SK-N-SH (cell line): ENCODE measurements around the gene SEPHS2. TPM values are rescaled to one million over a fixed set of nuclear protein-coding genes. Genes with fewer than 3 reads are reported as not detected.

ENCODE experiments used
- CTCF ChIA-PET: fragments of 300-600, 350-600 bp; formaldehyde crosslinking; extraction: SDS; loops from one replicate; lab custom pipeline; 2021; lab: Yijun Ruan, JAX
- POLR2A ChIA-PET: fragments of 350-600 bp; sonication (Branson Sonifier 250); formaldehyde crosslinking; extraction: SDS; loops from one replicate; lab custom pipeline; 2020; ENCODE audit warnings: antibody characterized with exemption, inconsistent platforms; lab: Yijun Ruan, JAX
- DNase-seq: peaks from one replicate; pipeline ENCODE4 v3.0.0; 2012
- H2AFZ ChIP-seq: fragments of 200-600 bp; sonication (generic); 2 replicates; pipeline ENCODE4 v1.8.1; 2016; ENCODE audit warnings: antibody characterized with exemption, mild to moderate bottlenecking, low read depth
- H3F3A ChIP-seq: fragments of 200-600 bp; sonication (generic); replicated peaks from 2 replicates; pipeline ENCODE3; 2016; ENCODE audit warnings: antibody characterized with exemption, mild to moderate bottlenecking; ENCODE audit not compliant: insufficient read depth
- H3K27ac ChIP-seq, 2 experiments: fragments of 200-500 bp in 1 of 2; fragments of 200-600 bp in 1 of 2; sonication (Bioruptor generic) in 1 of 2; sonication (generic), shearing (Covaris generic) in 1 of 2; 2 replicates each; pipeline versions ENCODE4 v1.5.1 to v1.6.1; 2014 to 2016; ENCODE audit warnings: low read depth in 2 of 2, inconsistent platforms in 1 of 2, low read length in 1 of 2, mild to moderate bottlenecking in 1 of 2, mixed read lengths in 1 of 2
- H3K27me3 ChIP-seq: fragments of 200-600 bp; sonication (generic), shearing (Covaris generic); 2 replicates; pipeline ENCODE4 v1.6.1; 2016; ENCODE audit warnings: mixed run types; ENCODE audit not compliant: insufficient read depth
- H3K36me3 ChIP-seq, 2 experiments: fragments of 200-500 bp in 1 of 2; fragments of 200-600 bp in 1 of 2; sonication (Bioruptor generic) in 1 of 2; sonication (generic) in 1 of 2; replicated peaks in 1 of 2; 2 replicates each; pipeline versions ENCODE3 to v1.5.1; 2014 to 2016; ENCODE audit warnings: low read length in 1 of 2, mild to moderate bottlenecking in 1 of 2; ENCODE audit not compliant: insufficient read depth in 2 of 2, control insufficient read depth in 1 of 2
- H3K4me1 ChIP-seq, 2 experiments: fragments of 200-500 bp in 1 of 2; fragments of 200-600 bp in 1 of 2; sonication (Bioruptor generic) in 1 of 2; sonication (generic), shearing (Covaris generic) in 1 of 2; 2 replicates each; pipeline versions ENCODE4 v1.5.1 to v1.6.1; 2014 to 2016; ENCODE audit warnings: low read depth in 1 of 2, low read length in 1 of 2, mixed run types in 1 of 2; ENCODE audit not compliant: insufficient read depth in 2 of 2, control insufficient read depth in 1 of 2
- H3K4me2 ChIP-seq: fragments of 200-600 bp; sonication (generic), shearing (Covaris generic); 2 replicates; pipeline ENCODE4 v1.6.1; 2017; ENCODE audit warnings: mixed run types
- H3K4me3 ChIP-seq, 2 experiments: fragments of 200-500 bp in 1 of 2; fragments of 200-600 bp in 1 of 2; sonication (Bioruptor generic) in 1 of 2; sonication (generic), shearing (Covaris generic) in 1 of 2; 2 replicates each; pipeline versions ENCODE4 v1.5.1 to v1.8.1; 2014 to 2016; ENCODE audit warnings: low read depth in 2 of 2, inconsistent platforms in 1 of 2, low read length in 1 of 2, mild to moderate bottlenecking in 1 of 2, mixed read lengths in 1 of 2, moderate library complexity in 1 of 2
- H3K79me2 ChIP-seq: fragments of 200-600 bp; sonication (generic); 2 replicates; pipeline ENCODE4 v1.8.1; 2017; ENCODE audit warnings: mild to moderate bottlenecking; ENCODE audit not compliant: insufficient read depth
- H3K9ac ChIP-seq: fragments of 200-600 bp; sonication (generic); 2 replicates; pipeline ENCODE4 v1.6.1; 2017; ENCODE audit warnings: mixed run types
- H3K9me2 ChIP-seq: fragments of 200-600 bp; sonication (generic); 2 replicates; pipeline ENCODE4 v1.6.1; 2017; ENCODE audit warnings: mixed run types
- H3K9me3 ChIP-seq: fragments of 200-600 bp; sonication (generic); 2 replicates; pipeline ENCODE4 v1.6.1; 2017; ENCODE audit warnings: mixed run types, mild to moderate bottlenecking, moderate library complexity
- H4K20me1 ChIP-seq: fragments of 200-600 bp; sonication (generic); 2 replicates; pipeline ENCODE4 v1.6.1; 2017; ENCODE audit warnings: mild to moderate bottlenecking, mixed run types; ENCODE audit not compliant: insufficient read depth
- ELF1 ChIP-seq: IDR thresholded peaks from 2 replicates; pipeline ENCODE4 v1.4.0; 2012
- EZH2phosphoT487 ChIP-seq: fragments of 200-600 bp; sonication (generic); IDR thresholded peaks from 2 replicates; pipeline ENCODE4 v1.6.1; 2017; ENCODE audit warnings: low read depth, mixed run types, mild to moderate bottlenecking, antibody characterized with exemption, moderate library complexity, borderline replicate concordance
- JUND ChIP-seq: IDR thresholded peaks from 2 replicates; pipeline ENCODE4 v1.4.0; 2012
- POLR2AphosphoS5 ChIP-seq: IDR thresholded peaks from 2 replicates; pipeline ENCODE4 v1.6.1; 2012; ENCODE audit warnings: low read depth, low read length
- RCOR1 ChIP-seq: fragments of 150-350 bp; IDR thresholded peaks from 2 replicates; pipeline ENCODE4 v1.6.1; 2017; ENCODE audit warnings: antibody characterized with exemption, low read length
- RFX5 ChIP-seq: IDR thresholded peaks from 2 replicates; pipeline ENCODE4 v1.6.1; 2012; ENCODE audit warnings: mild to moderate bottlenecking, improper control_type of control experiment, low read length
- WGBS: methylation state at CpG from one replicate; pipeline ENCODE4 v1.1.6; 2017; ENCODE audit warnings: low lambda C conversion rate; 5-methylcytosine and 5-hydroxymethylcytosine counted together
- polyA plus RNA-seq, 3 experiments: library from polyadenylated mRNA; depleted of rRNA; stranded (reverse); fragments of >200 nt; gene quantifications; 2 replicates each; pipeline ENCODE4 v1.2.3, GENCODE V29; 2012
- TF ChIP-seq, protein P1 (sequence below): IDR thresholded peaks from 2 replicates; pipeline ENCODE4 v1.4.0; 2012; ENCODE audit warnings: low read depth, borderline replicate concordance
- TF ChIP-seq, protein P2 (sequence below): fragments of 200-600 bp; sonication (generic); IDR thresholded peaks from 2 replicates; pipeline ENCODE4 v1.6.1; 2017; ENCODE audit warnings: antibody characterized with exemption, mild to moderate bottlenecking, moderate library complexity
- TF ChIP-seq, protein P3 (sequence below): IDR thresholded peaks from 2 replicates; pipeline ENCODE4; 2012
- TF ChIP-seq, protein P4 (sequence below): IDR thresholded peaks from 2 replicates; pipeline ENCODE4 v1.4.0; 2012; ENCODE audit warnings: low read depth, borderline replicate concordance

SEPHS2 gene
- polyA plus RNA-seq, 1 of the 3 experiments (the other 2 are of a cell fraction) = 30.8 TPM

DNA sequence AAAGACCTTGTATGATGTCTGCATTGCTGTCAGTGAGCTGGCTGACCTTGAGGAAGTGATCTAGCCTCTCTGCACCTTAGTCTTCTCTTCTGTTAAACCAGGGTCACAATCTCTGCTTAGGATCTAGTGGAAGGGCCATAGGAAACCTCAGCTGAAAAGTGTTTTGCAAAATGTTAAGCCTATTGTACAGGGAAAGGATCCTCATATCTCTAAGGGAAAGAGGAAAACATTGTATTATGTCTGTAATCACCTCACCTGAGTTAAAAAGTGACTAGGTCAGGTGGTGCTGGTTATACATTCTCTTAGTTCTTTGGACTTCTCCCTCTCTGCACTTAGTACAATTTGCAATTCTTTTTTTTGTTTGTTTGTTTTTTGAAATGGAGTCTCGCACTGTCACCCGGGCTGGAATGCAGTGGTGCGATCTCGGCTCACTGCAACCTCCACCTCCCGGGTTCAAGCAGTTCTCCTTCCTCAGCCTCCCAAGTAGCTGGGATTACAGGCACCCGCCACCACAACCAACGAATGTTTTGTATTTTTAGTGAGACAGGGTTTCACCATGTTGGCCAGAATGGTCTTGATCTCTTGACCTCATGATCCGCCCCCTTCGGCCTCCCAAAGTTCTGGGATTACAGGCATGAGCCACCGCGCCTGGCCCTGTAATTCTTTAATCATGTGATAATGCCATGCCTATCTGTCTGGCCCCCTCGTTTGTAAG lies 2.0 kb upstream of the SEPHS2 start:
- H3K4me3 ChIP-seq = no peak overlapping the region
- POLR2A ChIA-PET = interaction anchor here (1.2 kb wide), 1 partner anchor 77 kb away, joined by 3 read pairs; no protein-coding TSS in a partner anchor
- H3F3A ChIP-seq = peaks cover 5% of the 10 kb centered on the region
- H3K4me2 ChIP-seq = no peak overlapping the region
- H3K36me3 ChIP-seq = peaks cover 12 to 16% of the 10 kb centered on the region in 2 experiments
- peaks cover 8 to 17% of the 10 kb centered on the region in 2 experiments; a peak in 3 of 4 replicates for H3K4me1 ChIP-seq
- H2AFZ ChIP-seq = no peak overlapping the region
- CTCF ChIA-PET = interaction anchor here (0.8 to 3.7 kb wide), 7 partner anchors 28 to 209 kb away, joined by 3 to 19 read pairs (median 4); partner anchors contain the start of gene ZNF747
- H3K27ac ChIP-seq = no peak overlapping the region
- no peak for DNase-seq
- peaks cover 24% of the 10 kb centered on the region for H3K79me2 ChIP-seq
- WGBS = 80% methylated on average over 12 of the region's 12 CpGs
- no peak overlapping the region for H3K9ac ChIP-seq
- no peaks in the 10 kb centered on the region for H4K20me1 ChIP-seq
- no peaks in the 10 kb centered on the region for H3K9me3 ChIP-seq
- TF ChIP-seq, protein P1, sequence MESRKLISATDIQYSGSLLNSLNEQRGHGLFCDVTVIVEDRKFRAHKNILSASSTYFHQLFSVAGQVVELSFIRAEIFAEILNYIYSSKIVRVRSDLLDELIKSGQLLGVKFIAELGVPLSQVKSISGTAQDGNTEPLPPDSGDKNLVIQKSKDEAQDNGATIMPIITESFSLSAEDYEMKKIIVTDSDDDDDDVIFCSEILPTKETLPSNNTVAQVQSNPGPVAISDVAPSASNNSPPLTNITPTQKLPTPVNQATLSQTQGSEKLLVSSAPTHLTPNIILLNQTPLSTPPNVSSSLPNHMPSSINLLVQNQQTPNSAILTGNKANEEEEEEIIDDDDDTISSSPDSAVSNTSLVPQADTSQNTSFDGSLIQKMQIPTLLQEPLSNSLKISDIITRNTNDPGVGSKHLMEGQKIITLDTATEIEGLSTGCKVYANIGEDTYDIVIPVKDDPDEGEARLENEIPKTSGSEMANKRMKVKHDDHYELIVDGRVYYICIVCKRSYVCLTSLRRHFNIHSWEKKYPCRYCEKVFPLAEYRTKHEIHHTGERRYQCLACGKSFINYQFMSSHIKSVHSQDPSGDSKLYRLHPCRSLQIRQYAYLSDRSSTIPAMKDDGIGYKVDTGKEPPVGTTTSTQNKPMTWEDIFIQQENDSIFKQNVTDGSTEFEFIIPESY = no peak
- TF ChIP-seq, protein P2, sequence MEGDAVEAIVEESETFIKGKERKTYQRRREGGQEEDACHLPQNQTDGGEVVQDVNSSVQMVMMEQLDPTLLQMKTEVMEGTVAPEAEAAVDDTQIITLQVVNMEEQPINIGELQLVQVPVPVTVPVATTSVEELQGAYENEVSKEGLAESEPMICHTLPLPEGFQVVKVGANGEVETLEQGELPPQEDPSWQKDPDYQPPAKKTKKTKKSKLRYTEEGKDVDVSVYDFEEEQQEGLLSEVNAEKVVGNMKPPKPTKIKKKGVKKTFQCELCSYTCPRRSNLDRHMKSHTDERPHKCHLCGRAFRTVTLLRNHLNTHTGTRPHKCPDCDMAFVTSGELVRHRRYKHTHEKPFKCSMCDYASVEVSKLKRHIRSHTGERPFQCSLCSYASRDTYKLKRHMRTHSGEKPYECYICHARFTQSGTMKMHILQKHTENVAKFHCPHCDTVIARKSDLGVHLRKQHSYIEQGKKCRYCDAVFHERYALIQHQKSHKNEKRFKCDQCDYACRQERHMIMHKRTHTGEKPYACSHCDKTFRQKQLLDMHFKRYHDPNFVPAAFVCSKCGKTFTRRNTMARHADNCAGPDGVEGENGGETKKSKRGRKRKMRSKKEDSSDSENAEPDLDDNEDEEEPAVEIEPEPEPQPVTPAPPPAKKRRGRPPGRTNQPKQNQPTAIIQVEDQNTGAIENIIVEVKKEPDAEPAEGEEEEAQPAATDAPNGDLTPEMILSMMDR = no peak
- no peak for TF ChIP-seq RFX5
- TF ChIP-seq, protein P3, sequence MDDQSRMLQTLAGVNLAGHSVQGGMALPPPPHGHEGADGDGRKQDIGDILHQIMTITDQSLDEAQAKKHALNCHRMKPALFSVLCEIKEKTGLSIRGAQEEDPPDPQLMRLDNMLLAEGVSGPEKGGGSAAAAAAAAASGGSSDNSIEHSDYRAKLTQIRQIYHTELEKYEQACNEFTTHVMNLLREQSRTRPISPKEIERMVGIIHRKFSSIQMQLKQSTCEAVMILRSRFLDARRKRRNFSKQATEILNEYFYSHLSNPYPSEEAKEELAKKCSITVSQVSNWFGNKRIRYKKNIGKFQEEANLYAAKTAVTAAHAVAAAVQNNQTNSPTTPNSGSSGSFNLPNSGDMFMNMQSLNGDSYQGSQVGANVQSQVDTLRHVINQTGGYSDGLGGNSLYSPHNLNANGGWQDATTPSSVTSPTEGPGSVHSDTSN = no peak
- no peak for TF ChIP-seq POLR2AphosphoS5
- TF ChIP-seq, protein P4, sequence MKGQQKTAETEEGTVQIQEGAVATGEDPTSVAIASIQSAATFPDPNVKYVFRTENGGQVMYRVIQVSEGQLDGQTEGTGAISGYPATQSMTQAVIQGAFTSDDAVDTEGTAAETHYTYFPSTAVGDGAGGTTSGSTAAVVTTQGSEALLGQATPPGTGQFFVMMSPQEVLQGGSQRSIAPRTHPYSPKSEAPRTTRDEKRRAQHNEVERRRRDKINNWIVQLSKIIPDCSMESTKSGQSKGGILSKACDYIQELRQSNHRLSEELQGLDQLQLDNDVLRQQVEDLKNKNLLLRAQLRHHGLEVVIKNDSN = no peak
- TF ChIP-seq EZH2phosphoT487 = no peak
- TF ChIP-seq JUND = no peak
- TF ChIP-seq, all 33 proteins: peak for 0
- H3K27me3 ChIP-seq = no peaks in the 10 kb centered on the region
- H3K9me2 ChIP-seq = no peaks in the 10 kb centered on the region

DNA sequence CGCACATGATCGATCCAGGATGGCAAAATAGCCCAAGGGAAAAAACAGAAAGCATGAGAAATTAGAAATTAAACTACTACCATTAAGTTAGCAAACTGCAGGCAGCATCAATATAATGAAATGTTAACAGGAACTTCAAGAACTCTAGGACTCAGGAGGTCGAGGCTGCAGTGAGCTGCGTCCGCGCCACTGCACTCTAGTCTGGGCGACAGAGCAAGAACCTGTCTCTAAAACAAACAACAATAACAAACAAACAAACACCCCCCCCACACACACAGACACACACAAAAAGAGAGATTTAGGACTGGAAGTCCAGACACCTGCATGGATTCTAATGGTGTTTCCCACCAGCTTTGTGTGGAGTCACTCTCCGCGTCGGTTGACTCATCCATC lies 525 bp upstream of the SEPHS2 start:
- Histone ChIP-seq H3K9me3 (no peaks in the 10 kb centered on the region), H3K4me1 (peaks cover 8 to 15% of the 10 kb centered on the region in 2 experiments; a peak in 2 of 4 replicates), H3K4me2 (peak overlapping the region; percentile 89), H3K36me3 (peaks cover 12 to 16% of the 10 kb centered on the region in 2 experiments), H2AFZ (peak overlapping the region; percentile 88), H3F3A (peaks cover 5% of the 10 kb centered on the region), H3K27ac (peak overlapping the region; percentile 86 to 88), H3K79me2 (peaks cover 24% of the 10 kb centered on the region), H3K4me3 (peak overlapping the region; percentile 75 to 95), H3K9ac (peak overlapping the region; percentile 98; the same call in 1 of the 2 replicates), H4K20me1 (no peaks in the 10 kb centered on the region), H3K9me2 (no peaks in the 10 kb centered on the region), H3K27me3 (no peaks in the 10 kb centered on the region)
- DNase-seq = no peak
- TF ChIP-seq RCOR1 = no peak
- no peak for TF ChIP-seq ELF1
- POLR2A ChIA-PET = interaction anchor here (1.0 to 1.2 kb wide), 2 partner anchors 16 to 79 kb away, joined by 3 read pairs; partner anchors contain the start of gene DCTPP1
- 85% methylated on average over 10 of the region's 10 CpGs for WGBS
- CTCF ChIA-PET = interaction anchor here (0.8 to 2.6 kb wide), 3 partner anchors 13 to 126 kb away, joined by 3 to 6 read pairs (median 4); partner anchors contain the start of gene ZNF688
